HG02973 (cell line): ENCODE measurements around the gene IGDCC3.
A peak's percentile ranks its signal among the peaks of the same experiment; 100 is the strongest.

Experiments
- ATAC-seq: cut with Tn5 transposase; IDR thresholded peaks from one replicate; pipeline ENCODE4 v1.9.1; 2021; ENCODE audit warnings: moderate library complexity; ENCODE audit not compliant: unreplicated experiment

The IGDCC3 gene

GRCh38 chr15:65389226-65389625 lies 11.4 kb upstream of the IGDCC3 start:
- no peak for ATAC-seq

GRCh38 chr15:65388306-65389080 lies 10.7 kb upstream of the IGDCC3 start:
- no peak for ATAC-seq

DNA sequence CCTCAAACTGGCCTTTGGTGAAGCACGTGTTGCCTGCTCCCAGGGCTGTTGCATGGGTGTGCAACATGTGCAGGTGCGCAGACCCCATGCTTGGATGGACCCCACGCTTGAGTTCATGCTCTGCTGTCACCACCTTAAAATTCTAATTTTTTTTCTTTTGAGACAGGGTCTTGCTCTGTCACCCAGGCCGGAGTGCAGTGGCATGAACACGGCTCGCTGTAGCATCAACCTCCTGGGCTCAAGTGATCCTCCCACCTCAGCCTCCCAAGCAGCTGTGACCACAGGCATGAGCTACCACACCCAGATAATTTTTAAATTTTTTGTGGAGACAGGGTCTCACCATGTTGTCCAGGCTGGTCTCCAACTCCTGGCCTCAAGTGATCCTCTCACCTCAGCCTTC lies 9.1 kb upstream of the IGDCC3 start:
- no peak for ATAC-seq

GRCh38 chr15:65386376-65386775 lies 8.6 kb upstream of the IGDCC3 start:
- no peak for ATAC-seq

GRCh38 chr15:65385870-65386258 lies 8.1 kb upstream of the IGDCC3 start:
- no peak for ATAC-seq

DNA sequence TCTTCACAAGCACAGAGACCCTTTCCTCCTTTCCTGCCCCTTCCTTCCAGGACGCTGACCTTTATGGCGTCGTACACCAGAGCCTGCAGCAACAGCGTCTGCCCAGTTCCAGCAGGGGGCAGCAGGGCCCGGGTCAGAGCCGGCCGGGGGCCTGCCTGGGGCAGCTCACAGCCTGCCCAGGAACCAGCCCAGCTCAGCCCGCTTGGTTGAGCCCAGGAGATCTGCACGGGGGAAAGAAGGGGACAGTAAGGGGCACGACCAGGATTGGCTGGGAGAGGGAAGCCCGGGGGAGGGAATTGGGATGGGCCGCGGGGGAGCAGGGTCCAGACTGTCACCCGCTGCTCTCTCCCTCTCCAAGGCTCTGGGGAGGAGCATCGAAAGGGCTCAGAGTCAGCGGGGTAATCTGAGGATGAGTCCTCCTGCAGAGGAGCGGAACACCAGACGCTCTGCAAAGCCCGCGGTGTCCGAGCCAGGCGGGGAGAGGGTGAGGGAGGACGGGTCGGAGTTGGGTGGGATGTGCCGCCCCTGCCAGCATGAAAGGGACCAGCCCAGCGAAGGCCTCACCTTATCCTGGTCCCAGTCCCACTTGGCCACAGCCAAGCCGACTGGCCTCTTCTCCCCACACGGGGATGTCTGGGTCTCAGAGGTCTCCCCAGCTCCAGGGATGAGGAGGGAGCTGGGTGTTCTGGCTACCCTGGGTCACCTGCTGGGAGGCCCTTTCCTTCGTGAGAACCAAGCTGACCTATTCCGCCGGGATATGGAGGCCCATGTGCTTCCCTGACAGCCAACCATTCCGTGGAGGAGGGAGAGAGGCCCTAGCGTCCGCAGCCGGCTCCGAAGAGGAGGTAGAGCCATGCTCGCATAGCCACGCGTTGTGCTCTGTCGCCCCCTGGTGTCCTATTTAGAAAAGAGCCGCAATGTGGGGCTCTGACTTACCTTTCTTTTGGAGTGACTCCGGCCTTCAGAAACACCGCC lies 7.4 kb upstream of the IGDCC3 start:
- ATAC-seq = peak; percentile 64

DNA sequence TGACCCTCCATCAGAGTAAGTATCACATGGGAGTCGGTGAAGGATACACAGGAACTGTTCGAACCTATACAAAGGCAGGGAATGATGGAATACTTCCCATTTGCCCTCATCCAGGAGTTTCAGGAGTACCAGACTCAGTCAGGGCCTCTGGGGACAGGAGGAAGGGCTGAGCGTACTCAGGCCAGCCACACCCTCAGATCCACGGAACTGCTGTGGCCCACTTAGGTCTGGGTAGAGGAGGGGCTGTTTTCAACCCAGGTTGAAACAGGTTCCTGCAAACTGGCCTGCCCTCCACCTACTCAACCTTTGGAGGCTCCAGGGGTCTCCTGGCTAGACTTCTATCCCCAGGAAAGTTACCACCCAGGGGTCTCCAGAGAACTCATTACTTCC lies 6.7 kb upstream of the IGDCC3 start:
- no peak for ATAC-seq

DNA sequence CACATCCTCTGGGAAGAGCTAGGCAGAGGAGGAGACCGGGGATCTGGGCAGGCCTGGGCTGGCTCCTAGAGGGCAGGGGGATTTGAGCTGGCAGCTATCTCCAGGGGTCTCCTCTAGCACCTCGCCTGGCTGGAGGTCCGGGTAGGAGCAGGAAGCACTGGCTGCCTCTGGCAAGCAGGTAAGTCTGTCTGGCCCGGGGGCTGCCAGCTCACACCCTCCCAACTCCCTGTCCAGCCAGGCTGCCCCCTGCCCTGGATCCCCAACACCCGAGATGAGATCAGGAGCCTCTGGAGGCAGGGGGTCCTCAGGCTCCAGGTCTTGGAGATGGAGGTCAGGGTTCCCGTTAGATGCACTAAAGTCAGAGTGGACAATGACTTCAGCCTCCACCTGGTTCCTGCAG lies 6.2 kb upstream of the IGDCC3 start:
- ATAC-seq = no peak

DNA sequence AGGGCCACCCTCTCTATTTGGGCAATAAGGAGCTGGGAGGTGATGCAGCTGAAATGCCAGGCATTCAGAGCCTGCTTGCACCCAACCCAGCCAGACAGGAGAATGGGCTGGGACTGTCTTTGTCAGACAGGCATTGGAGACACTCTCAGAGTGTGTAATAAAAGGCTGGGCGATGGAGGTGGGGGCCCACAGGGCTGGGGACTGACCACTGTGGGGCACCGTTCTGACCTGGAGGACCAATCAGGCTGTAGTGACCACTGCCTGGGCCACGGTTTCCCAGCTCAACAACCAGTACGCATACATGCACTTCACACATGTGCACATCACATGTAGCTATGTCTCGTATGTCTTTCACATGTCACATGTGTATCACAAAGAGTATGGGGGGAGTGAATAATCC lies 5.7 kb upstream of the IGDCC3 start:
- ATAC-seq = no peak

GRCh38 chr15:65382921-65383320 lies 5.1 kb upstream of the IGDCC3 start:
- no peak for ATAC-seq

DNA sequence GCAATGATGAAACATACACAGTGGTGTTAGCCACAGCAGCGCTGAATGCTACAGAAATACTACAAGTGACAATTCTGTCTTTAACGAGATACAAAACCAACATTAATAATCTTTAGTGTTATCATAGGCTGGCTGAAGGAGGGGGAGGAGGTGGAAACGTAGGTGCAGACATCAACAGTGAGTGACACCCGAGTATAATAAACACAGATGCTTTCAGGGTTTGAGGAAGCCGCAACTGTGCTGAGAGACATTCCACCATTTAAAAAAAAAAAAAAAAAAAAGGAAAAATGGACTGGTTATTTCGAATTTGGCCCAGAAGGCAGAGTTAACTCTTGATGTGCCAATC lies 4.3 kb upstream of the IGDCC3 start:
- ATAC-seq = no peak

DNA sequence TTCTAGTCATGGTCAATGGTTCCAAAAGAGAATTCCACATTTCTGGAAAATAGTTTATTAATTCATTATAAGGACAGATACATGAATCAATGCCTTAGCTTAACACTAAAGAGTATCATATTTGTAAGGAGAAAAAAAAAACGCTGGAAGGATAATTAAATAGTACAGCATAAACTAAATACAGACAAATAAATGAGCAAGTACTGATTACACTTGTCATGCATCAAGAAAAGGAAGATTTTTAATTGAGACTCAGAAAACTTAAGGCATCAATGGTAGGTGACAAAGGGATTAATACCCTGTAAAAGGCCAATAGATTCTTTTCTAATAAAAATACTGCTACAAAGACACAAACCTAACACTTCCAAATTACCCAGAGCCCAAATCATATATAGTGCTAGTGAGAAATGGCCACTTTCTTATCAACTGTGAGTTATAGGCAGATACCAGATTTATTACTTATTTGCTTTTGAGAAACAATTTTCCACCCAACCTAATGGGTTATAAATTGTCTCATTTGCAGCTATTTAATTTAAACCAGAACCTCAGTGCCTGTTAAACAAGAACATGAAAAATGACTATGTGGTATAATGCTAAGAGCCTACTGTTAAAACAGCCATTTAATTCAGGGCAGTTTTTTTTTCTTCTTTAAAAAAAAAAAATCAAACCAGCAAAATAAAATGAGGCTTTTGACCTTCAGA lies 3.8 kb upstream of the IGDCC3 start:
- ATAC-seq = no peak

DNA sequence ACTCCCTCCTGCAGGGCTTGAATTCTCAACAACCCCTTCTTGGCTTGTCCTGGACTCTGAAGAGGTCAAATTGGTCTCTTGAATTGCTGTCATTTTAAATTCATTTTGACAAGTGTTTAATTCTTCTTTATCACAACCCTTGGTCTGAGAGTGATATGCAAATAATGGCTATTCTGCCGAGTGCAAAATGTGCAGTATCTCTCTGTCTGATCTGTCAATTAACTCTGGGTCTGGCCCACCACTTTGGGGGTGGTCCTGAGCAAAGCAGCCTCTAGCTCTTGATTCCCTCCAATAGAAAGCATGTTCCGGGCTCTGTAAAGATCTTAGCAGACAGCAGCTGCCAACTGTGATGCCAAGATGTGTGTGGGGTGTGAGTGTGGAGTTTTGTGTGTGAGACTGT lies 2.2 kb upstream of the IGDCC3 start:
- ATAC-seq = no peak

DNA sequence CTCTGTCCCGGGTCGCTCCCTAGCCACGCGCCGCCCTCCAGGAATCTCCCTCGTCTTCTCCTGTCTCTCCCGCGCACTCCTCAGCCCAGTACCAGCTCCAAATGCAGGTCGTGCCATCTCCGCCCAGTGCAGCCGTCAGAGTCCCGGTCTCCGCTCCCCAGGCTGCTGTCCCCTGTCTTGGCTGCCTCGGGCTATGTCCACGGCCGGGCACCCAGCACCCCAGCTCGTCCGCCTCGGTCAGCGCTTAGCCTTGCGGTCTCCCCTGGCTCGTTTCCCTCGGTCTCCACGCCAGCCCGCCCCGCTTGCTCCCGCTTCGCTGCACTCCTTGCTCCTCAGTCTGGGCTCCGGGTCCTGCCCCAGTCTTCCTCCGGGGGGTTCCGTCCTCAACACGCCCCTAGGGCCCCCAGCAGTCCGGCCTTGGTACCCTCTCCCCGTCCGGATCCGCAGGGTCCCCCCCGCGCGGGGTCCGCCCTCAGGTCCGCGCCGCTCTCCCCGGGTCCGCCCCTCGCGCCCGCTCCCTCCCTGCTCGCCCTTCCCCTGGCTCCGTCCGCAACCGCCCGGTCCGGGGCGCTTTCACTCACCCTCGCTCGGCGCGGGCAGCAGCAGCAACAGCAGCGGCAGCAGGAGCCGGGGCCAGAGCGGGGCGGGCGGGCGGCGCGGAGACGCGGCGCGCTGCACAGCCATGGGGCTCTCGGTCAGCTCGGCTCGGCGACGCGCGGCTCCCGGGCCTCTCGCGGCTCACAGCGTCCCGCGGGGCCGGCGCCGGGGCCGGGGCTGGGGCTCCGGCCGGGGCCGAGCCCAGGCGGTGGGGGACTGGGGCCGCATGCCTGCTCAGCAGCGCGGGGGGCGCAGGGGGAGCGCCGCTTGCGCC lies 462 bp downstream of the IGDCC3 start:
- no peak for ATAC-seq

GRCh38 chr15:65376767-65377104 lies 1.1 kb downstream of the IGDCC3 start:
- ATAC-seq = no peak

GRCh38 chr15:65375871-65376607 lies 1.8 kb downstream of the IGDCC3 start:
- no peak for ATAC-seq

DNA sequence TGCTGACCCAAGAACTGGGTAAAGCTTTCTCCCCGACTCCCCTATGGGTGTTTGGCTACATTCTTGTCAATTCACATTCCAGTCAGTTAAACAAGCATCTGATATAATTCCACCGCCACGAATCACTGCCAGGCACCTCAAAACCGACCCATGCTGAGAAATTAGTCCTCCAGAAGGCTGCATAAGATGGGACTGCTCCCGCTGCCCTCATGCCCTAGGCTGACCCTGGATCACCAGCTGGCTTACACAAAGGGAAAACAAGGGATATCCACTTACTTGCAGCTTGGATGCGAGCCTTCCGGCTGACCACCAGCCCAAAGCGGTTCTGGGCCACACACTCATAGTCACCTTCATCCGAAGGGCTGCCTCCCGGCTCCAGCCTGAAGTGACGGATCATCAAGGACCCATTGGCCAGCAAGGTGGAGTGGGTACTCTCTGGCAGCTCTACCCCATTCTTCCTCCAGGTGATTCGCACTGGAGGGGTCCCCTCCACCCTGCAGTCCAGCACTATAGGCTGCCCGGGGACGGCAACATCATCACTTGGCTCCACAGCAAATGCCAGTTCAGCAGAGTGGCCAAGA lies 2.9 kb downstream of the IGDCC3 start:
- no peak for ATAC-seq

DNA sequence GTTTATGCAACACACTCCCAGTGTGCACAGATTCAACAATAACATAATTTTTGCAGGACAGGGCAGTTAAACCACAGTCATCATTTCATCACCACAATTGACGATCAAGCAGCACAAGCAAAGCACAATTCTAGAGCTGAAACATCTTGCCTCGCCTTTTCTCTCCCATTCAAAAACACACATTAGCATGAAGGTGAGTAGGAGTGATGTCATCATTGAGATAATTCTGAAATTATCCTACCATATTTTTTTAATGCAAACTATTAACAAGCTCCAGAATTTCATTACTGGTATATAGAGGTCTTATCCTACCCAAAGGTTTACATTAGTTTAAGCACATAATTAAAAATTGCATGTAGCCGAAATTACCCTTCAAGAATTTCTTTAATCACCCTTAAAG lies 3.5 kb downstream of the IGDCC3 start:
- no peak for ATAC-seq

GRCh38 chr15:65373163-65373651 lies 4.6 kb downstream of the IGDCC3 start:
- no peak for ATAC-seq

DNA sequence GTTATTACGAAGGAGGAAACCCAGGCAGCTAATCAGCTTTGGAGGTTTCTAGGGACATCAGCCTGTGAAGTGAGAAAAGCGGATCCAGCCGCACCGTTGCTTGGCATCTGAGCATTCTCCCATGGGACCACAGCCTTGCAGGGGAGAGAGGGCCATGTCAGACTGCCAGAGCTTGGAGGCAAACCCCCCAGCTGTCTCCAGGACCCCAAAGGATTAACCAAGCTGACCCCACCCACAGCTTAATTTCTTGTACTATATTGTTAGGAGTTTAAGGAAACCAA lies 5.1 kb downstream of the IGDCC3 start:
- ATAC-seq = no peak
